ENCODE data around the gene TAX1BP3. TPM values are rescaled to one million over a fixed set of nuclear protein-coding genes. Genes with fewer than 3 reads are reported as not detected.
A peak's percentile ranks its signal among the peaks of the same experiment; 100 is the strongest.

TAX1BP3 gene
- total and polyA plus RNA-seq, 8 donors, result 52.7 to 267 (median 120) TPM

DNA sequence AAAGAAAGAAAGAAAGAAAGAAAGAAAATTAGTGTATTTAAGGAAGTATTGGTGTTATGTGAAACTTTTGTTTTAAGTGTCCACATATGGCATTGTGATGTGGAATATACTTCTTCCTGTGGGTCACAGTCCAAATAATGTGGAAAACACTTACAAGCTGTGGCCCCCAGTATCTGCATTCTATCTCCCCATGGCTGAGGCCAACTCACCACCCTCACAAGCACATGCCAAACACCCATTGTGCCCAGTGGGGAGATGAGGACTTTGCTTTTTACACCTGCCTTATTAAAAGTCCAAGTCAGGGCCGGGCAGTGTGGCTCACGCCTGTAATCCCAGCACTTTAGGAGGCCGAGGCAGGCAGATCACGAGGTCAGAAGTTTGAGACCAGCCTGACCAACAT is 31.6 kb upstream of the TAX1BP3 start:
- 85 to 93% (median 89%) methylated on average over 4 of the region's 4 CpGs for WGBS, 5 donors
- intact Hi-C loops (cut with DNase I; ENCODE audit: low total_unique reads), result no loop called here
- no peak for DNase-seq
- Histone ChIP-seq H3K36me3 (no peaks in the 10 kb centered on the region), H3K9me3 (peaks cover 0 to 13% (median 10%) of the 10 kb centered on the region in 4 donors), H3K4me3 (no peak overlapping the region), H3K27me3 (peaks cover 0 to 37% (median 27%) of the 10 kb centered on the region in 3 donors), H3K27ac (no peak overlapping the region), H3K4me1 (peaks cover 14 to 21% (median 20%) of the 10 kb centered on the region in 4 donors)
- TF ChIP-seq, protein P1, sequence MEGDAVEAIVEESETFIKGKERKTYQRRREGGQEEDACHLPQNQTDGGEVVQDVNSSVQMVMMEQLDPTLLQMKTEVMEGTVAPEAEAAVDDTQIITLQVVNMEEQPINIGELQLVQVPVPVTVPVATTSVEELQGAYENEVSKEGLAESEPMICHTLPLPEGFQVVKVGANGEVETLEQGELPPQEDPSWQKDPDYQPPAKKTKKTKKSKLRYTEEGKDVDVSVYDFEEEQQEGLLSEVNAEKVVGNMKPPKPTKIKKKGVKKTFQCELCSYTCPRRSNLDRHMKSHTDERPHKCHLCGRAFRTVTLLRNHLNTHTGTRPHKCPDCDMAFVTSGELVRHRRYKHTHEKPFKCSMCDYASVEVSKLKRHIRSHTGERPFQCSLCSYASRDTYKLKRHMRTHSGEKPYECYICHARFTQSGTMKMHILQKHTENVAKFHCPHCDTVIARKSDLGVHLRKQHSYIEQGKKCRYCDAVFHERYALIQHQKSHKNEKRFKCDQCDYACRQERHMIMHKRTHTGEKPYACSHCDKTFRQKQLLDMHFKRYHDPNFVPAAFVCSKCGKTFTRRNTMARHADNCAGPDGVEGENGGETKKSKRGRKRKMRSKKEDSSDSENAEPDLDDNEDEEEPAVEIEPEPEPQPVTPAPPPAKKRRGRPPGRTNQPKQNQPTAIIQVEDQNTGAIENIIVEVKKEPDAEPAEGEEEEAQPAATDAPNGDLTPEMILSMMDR (IDR thresholded peaks at IDR 0.05), result no peak
- no peak for TF ChIP-seq POLR2A (IDR thresholded peaks at IDR 0.05)
- no peak for TF ChIP-seq EP300 (IDR thresholded peaks at IDR 0.05)
- no peak for TF ChIP-seq POLR2AphosphoS5 (IDR thresholded peaks at IDR 0.05)

DNA sequence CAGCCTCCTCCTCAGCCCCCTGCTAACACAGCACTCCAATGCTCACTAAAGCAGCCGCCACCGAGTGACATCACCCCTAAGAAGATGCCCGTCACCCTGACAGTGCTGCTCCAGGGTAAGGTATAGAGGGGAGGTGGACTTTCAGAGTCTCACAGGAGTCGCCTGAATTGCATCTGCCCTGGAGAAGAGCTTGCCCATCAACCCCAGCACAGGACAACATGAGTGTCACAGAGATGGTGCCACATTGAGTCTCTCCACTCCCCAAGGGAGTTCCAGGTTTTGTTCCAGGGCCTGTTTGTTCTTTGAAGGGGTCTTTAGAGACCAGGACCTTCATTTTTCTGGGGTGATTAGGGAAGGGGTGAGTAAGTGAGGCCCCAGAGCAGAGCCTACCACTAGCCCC is 29.8 kb upstream of the TAX1BP3 start:
- H3K36me3 ChIP-seq, result no peaks in the 10 kb centered on the region
- intact Hi-C loops (cut with DNase I; ENCODE audit: low total_unique reads), result no loop called here
- H3K4me3 ChIP-seq, result no peak overlapping the region
- peaks cover 0 to 56% (median 32%) of the 10 kb centered on the region in 3 donors for H3K27me3 ChIP-seq
- DNase-seq, result no peak
- TF ChIP-seq POLR2A (IDR thresholded peaks at IDR 0.05) (no peak), POLR2AphosphoS5 (IDR thresholded peaks at IDR 0.05) (no peak), EP300 (IDR thresholded peaks at IDR 0.05) (no peak)
- TF ChIP-seq, protein P1 (IDR thresholded peaks at IDR 0.05), result no peak
- H3K9me3 ChIP-seq, result peaks cover 0 to 13% (median 10%) of the 10 kb centered on the region in 4 donors
- 75 to 88% (median 80%) methylated on average over 2 to 4 of the region's 4 CpGs for WGBS, 5 donors
- H3K27ac ChIP-seq, result no peak overlapping the region
- H3K4me1 ChIP-seq, result peaks cover 16 to 27% (median 23%) of the 10 kb centered on the region in 4 donors

DNA sequence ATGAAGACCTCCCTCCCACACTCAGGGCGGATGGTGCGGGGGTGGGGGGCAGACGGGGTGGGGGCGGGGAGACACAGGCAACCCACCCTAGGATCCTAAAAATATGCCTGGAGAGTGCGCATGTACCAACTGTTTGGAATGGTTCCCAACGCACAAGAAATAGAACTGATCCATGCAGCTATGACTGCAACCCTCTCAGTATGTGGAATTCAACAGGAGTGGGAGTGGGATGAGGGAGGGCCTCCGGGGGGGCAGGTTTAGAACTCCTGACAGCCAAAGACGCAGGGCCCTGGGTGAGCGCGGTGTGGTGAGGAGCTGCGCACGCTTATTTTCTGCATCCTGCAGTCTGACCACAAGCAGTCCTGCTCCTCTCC is 28.7 kb upstream of the TAX1BP3 start:
- 51 to 66% (median 54%) methylated on average over 9 to 12 of the region's 12 CpGs for WGBS, 5 donors
- Histone ChIP-seq H3K27me3 (peaks cover 0 to 64% (median 32%) of the 10 kb centered on the region in 3 donors), H3K9me3 (peaks cover 0 to 13% (median 10%) of the 10 kb centered on the region in 4 donors), H3K4me1 (peaks cover 16 to 27% (median 23%) of the 10 kb centered on the region in 4 donors), H3K27ac (no peak overlapping the region), H3K4me3 (no peak overlapping the region), H3K36me3 (no peaks in the 10 kb centered on the region)
- intact Hi-C loops (cut with DNase I; ENCODE audit: low total_unique reads), result no loop called here
- TF ChIP-seq POLR2AphosphoS5 (IDR thresholded peaks at IDR 0.05) (no peak), EP300 (IDR thresholded peaks at IDR 0.05) (no peak), POLR2A (IDR thresholded peaks at IDR 0.05) (no peak)
- TF ChIP-seq, protein P1 (IDR thresholded peaks at IDR 0.05), result no peak
- DNase-seq, result no peak

DNA sequence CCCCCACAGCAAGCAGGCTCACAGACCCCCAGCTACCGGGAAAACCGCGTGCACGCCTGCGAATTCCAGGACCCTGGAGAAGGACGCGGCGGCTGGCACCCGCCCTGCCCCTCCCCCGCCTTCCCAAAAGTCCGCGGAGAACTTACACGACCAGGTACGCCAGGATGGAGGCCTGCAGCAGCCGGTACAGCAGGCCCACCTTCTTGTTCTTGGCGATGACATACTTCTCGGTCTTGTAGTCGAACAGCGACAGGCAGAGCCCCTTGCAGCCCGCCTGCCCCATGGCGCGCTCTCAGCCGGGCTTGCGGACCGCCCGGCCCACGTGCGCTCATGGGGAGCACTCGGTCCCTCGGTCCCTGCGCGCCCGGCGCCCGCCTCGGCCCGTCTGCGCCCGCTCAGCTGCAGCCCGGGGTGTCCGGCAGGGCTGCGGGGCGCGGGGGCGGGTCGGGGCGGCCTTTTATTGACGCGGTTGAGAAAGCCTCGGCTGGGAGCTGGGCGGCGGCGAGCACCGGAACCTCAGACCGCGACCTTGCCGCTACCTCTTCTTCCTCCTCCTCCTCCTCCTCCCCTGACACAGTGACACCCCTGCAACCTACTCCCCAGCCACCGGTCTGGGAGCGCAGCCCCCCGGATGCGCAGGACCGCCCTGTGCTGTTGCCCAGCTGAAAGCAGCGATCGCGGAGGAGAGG is 27.5 kb upstream of the TAX1BP3 start, which contains the start of gene P2RX5:
Gene P2RX5 (minus strand): TSS at position 433 of the 689 bp plus-strand sequence. CDS start 150 bp downstream, at position 283.
- Histone ChIP-seq H3K27me3 (peaks cover 0 to 76% (median 32%) of the 10 kb centered on the region in 3 donors), H3K36me3 (no peaks in the 10 kb centered on the region), H3K9me3 (peaks cover 0 to 13% (median 10%) of the 10 kb centered on the region in 4 donors), H3K27ac (peak within 1 kb of the TSS in 1 of 5 donors; percentile 16), H3K4me3 (peak within 1 kb of the TSS; percentile 44 to 69 (median 50)), H3K4me1 (peaks cover 16 to 27% (median 23%) of the 10 kb centered on the region in 4 donors)
- no peak for TF ChIP-seq POLR2A (IDR thresholded peaks at IDR 0.05)
- no peak for TF ChIP-seq POLR2AphosphoS5 (IDR thresholded peaks at IDR 0.05)
- TF ChIP-seq, protein P1 (IDR thresholded peaks at IDR 0.05), result no peak
- intact Hi-C loops (cut with DNase I; ENCODE audit: low total_unique reads), result no loop called here
- peak in 1 of 2 donors; percentile 62 for DNase-seq
- 0 to 2% (median 1%) methylated on average over 32 to 65 of the region's 65 CpGs for WGBS, 5 donors

Data from stomach (tissue), 9 donors.